Neural progenitor cell (in vitro differentiated cells): ENCODE measurements around the gene PPP2R2C. TPM values are rescaled to one million over a fixed set of nuclear protein-coding genes. Genes with fewer than 3 reads are reported as not detected.

Experiments
- DNase-seq: peaks from one replicate; pipeline ENCODE4 v3.0.0-alpha.2; 2016; ENCODE audit warnings: low spot score
- H2AFZ ChIP-seq: fragments of 200-600 bp; sonication (generic); replicated peaks from 2 replicates; pipeline ENCODE4 v1.6.1; 2016; ENCODE audit warnings: antibody characterized with exemption
- H3F3A ChIP-seq: fragments of 200-600 bp; sonication (generic); 2 replicates; pipeline ENCODE4 v1.6.1; 2016; ENCODE audit warnings: antibody characterized with exemption, low read depth
- H3K27ac ChIP-seq: fragments of 200-600 bp; sonication (generic); 2 replicates; pipeline ENCODE4 v1.5.1; 2016; ENCODE audit warnings: mild to moderate bottlenecking
- H3K27me3 ChIP-seq: fragments of 200-600 bp; sonication (generic); 2 replicates; pipeline ENCODE4 v1.6.1; 2016; ENCODE audit warnings: mild to moderate bottlenecking, moderate library complexity
- H3K36me3 ChIP-seq: fragments of 200-600 bp; sonication (generic); 2 replicates; pipeline ENCODE4 v1.5.1; 2016
- H3K4me1 ChIP-seq: fragments of 200-600 bp; sonication (generic); 2 replicates; pipeline ENCODE4 v1.6.1; 2016; ENCODE audit warnings: mixed run types
- H3K4me2 ChIP-seq: fragments of 200-600 bp; sonication (generic); 2 replicates; pipeline ENCODE4 v1.6.1; 2016
- H3K4me3 ChIP-seq: fragments of 200-600 bp; sonication (generic); 2 replicates; pipeline ENCODE4 v1.5.1; 2016
- H3K79me2 ChIP-seq: fragments of 200-600 bp; sonication (generic); 2 replicates; pipeline ENCODE4 v1.6.1; 2016; ENCODE audit warnings: low read depth
- H3K9ac ChIP-seq: fragments of 200-600 bp; sonication (generic); 2 replicates; pipeline ENCODE4 v1.6.1; 2016
- H3K9me3 ChIP-seq: fragments of 200-600 bp; sonication (generic); 2 replicates; pipeline ENCODE4 v1.5.1; 2016; ENCODE audit warnings: low read depth
- H4K20me1 ChIP-seq: fragments of 200-600 bp; sonication (generic); 2 replicates; pipeline ENCODE4 v1.6.1; 2016; ENCODE audit warnings: low read depth
- H3K27ac Mint-ChIP-seq: 3 replicates; pipeline ENCODE4 v1.8.0; 2021; ENCODE audit warnings: mixed read lengths
- H3K27me3 Mint-ChIP-seq: 2 replicates; pipeline ENCODE4 v1.8.0; 2022; ENCODE audit warnings: low read depth, mild to moderate bottlenecking, inconsistent platforms, moderate library complexity, mixed read lengths; ENCODE audit not compliant: insufficient read depth
- H3K36me3 Mint-ChIP-seq: 3 replicates; pipeline ENCODE4 v1.8.0; 2021; ENCODE audit warnings: mixed read lengths
- H3K4me1 Mint-ChIP-seq: 3 replicates; pipeline ENCODE4 v1.8.0; 2021; ENCODE audit warnings: mixed read lengths
- H3K4me3 Mint-ChIP-seq: 3 replicates; pipeline ENCODE4 v1.8.0; 2021; ENCODE audit warnings: mild to moderate bottlenecking, moderate library complexity, mixed read lengths
- H3K9me3 Mint-ChIP-seq: 3 replicates; pipeline ENCODE4 v1.8.0; 2020; ENCODE audit warnings: mixed read lengths
- CTCF ChIP-seq: fragments of 200-600 bp; sonication (generic); IDR thresholded peaks from 2 replicates; pipeline ENCODE4 v1.5.1; 2017; ENCODE audit warnings: antibody characterized with exemption, mild to moderate bottlenecking
- EZH2 ChIP-seq: fragments of 200-600 bp; sonication (generic); IDR thresholded peaks from 2 replicates; pipeline ENCODE4 v1.6.1; 2017; ENCODE audit warnings: antibody characterized with exemption, mild to moderate bottlenecking, moderate library complexity
- EZH2phosphoT487 ChIP-seq: fragments of 200-600 bp; sonication (generic); IDR thresholded peaks from 2 replicates; pipeline ENCODE4 v1.6.1; 2017; ENCODE audit warnings: antibody characterized with exemption
- total RNA-seq: library from RNA; depleted of rRNA; stranded (reverse); fragments of >200 nt; gene quantifications from 2 replicates; pipeline ENCODE4 v1.2.3, GENCODE V29; 2015; ENCODE audit warnings: low replicate concordance

PPP2R2C gene
- total RNA-seq, 1 donor from 2014 or later, result 3.5 TPM

GRCh38 chr4:6492027-6492590 lies 19.7 kb upstream of the PPP2R2C start:
- Mint-ChIP-seq H3K4me3 (no peak overlapping the region), H3K36me3 (no peaks in the 10 kb centered on the region), H3K27ac (no peak overlapping the region), H3K4me1 (peaks cover 16% of the 10 kb centered on the region), H3K9me3 (peaks cover 9% of the 10 kb centered on the region), H3K27me3 (peaks cover 18% of the 10 kb centered on the region)
- H3K36me3 ChIP-seq, result no peaks in the 10 kb centered on the region
- H3K4me1 ChIP-seq, result peaks cover 6% of the 10 kb centered on the region
- no peaks in the 10 kb centered on the region for H3K9me3 ChIP-seq
- H3K27ac ChIP-seq, result no peak overlapping the region
- TF ChIP-seq CTCF, result no peak
- H3K27me3 ChIP-seq, result peaks cover 13% of the 10 kb centered on the region
- no peaks in the 10 kb centered on the region for H3F3A ChIP-seq
- H3K79me2 ChIP-seq, result no peaks in the 10 kb centered on the region
- no peaks in the 10 kb centered on the region for H4K20me1 ChIP-seq
- H3K9ac ChIP-seq, result no peak overlapping the region
- no peak overlapping the region for H3K4me2 ChIP-seq
- H2AFZ ChIP-seq, result no peak overlapping the region
- DNase-seq, result no peak
- H3K4me3 ChIP-seq, result no peak overlapping the region

GRCh38 chr4:6491235-6491634 lies 18.8 kb upstream of the PPP2R2C start:
- Histone ChIP-seq H3K9me3 (no peaks in the 10 kb centered on the region), H3K27ac (no peak overlapping the region), H2AFZ (no peak overlapping the region), H3K27me3 (peaks cover 21% of the 10 kb centered on the region), H3K4me3 (no peak overlapping the region), H3K4me1 (peaks cover 6% of the 10 kb centered on the region), H3K36me3 (no peaks in the 10 kb centered on the region), H3F3A (no peaks in the 10 kb centered on the region), H3K4me2 (no peak overlapping the region), H3K9ac (no peak overlapping the region), H3K79me2 (no peaks in the 10 kb centered on the region), H4K20me1 (no peaks in the 10 kb centered on the region)
- Mint-ChIP-seq H3K4me3 (no peak overlapping the region), H3K36me3 (no peaks in the 10 kb centered on the region), H3K27me3 (peaks cover 16% of the 10 kb centered on the region), H3K27ac (no peak overlapping the region), H3K4me1 (peaks cover 16% of the 10 kb centered on the region), H3K9me3 (peaks cover 9% of the 10 kb centered on the region)
- no peak for DNase-seq
- TF ChIP-seq CTCF (no peak), EZH2 (no peak), EZH2phosphoT487 (no peak)

- Mint-ChIP-seq H3K9me3 (peaks cover 11% of the 10 kb centered on the region), H3K4me1 (peaks cover 16% of the 10 kb centered on the region)
Observed at GRCh38 chr4:6489927-6490326, 17.5 kb upstream of the PPP2R2C start.

More at GRCh38 chr4:6489927-6490326, 17.5 kb upstream of the PPP2R2C start:
- no peak for DNase-seq
- H4K20me1 ChIP-seq, result no peaks in the 10 kb centered on the region
- no peak overlapping the region for H3K27ac Mint-ChIP-seq
- H3K4me2 ChIP-seq, result no peak overlapping the region
- H3K27ac ChIP-seq, result no peak overlapping the region
- peaks cover 21% of the 10 kb centered on the region for H3K27me3 ChIP-seq
- no peaks in the 10 kb centered on the region for H3K79me2 ChIP-seq
- H3K9ac ChIP-seq, result no peak overlapping the region
- TF ChIP-seq EZH2phosphoT487 (no peak), EZH2 (no peak), CTCF (no peak)
- peaks cover 6% of the 10 kb centered on the region for H3K4me1 ChIP-seq
- H3K36me3 Mint-ChIP-seq, result no peaks in the 10 kb centered on the region
- H2AFZ ChIP-seq, result no peak overlapping the region
- H3K27me3 Mint-ChIP-seq, result peaks cover 14% of the 10 kb centered on the region
- no peaks in the 10 kb centered on the region for H3F3A ChIP-seq
- no peaks in the 10 kb centered on the region for H3K36me3 ChIP-seq
- no peak overlapping the region for H3K4me3 Mint-ChIP-seq
- no peak overlapping the region for H3K4me3 ChIP-seq
- H3K9me3 ChIP-seq, result peaks cover 8% of the 10 kb centered on the region
